Esophagus squamous epithelium (tissue), 4 donors: ENCODE measurements around the gene RECQL.

Experiments
- CTCF ChIP-seq, 6 experiments: fragments of 450-650 bp in 4 of 6; fragments of 200-600 bp in 2 of 6; sonication (generic) in 2 of 6; IDR thresholded peaks; one replicate each; pipeline ENCODE4 v1.5.1; 2016 to 2019; ENCODE audit warnings: antibody characterized with exemption in 6 of 6, mild to moderate bottlenecking in 4 of 6, moderate library complexity in 4 of 6
- POLR2A ChIP-seq, 4 donors: fragments of 450-650 bp; IDR thresholded peaks; one replicate each; pipeline ENCODE4 v1.6.1; 2017; ENCODE audit warnings: antibody characterized with exemption in 4 of 4, mild to moderate bottlenecking in 4 of 4, moderate library complexity in 3 of 4

- TF ChIP-seq CTCF (IDR thresholded peaks at IDR 0.05): no peak
- no peak for TF ChIP-seq POLR2A (IDR thresholded peaks at IDR 0.05)
Measured at GRCh38 chr12:21429994-21430393, 71.4 kb downstream of the RECQL start.
